ENCODE measurements around the gene MPRIP. TPM values are rescaled to one million over a fixed set of nuclear protein-coding genes. Genes with fewer than 3 reads are reported as not detected.
"Not testable (repeated sequence)": the region's sequence is repeated elsewhere in the genome, so short reads cannot be mapped to it uniquely, and the experiment has no call there.

Gene MPRIP
- total RNA-seq, 1 experiment from 2014 or later, result 86.2 TPM

DNA sequence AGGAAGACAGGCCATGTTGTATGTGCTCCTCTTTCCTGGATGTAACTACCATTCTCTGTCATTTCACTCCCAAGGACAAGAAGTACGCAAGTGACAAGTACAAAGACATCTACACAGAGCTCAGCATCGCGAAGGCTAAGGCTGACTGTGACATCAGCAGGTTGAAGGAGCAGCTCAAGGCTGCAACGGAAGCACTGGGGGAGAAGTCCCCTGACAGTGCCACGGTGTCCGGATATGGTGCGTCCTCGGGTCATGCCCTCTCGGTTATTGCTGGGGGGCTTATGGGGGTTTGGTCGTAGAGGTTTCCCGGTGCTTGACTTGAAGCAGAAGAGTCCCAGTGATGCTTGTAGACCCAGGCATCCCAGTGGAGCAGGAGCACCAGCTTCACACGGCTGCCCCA is 134.9 kb downstream of the MPRIP start:
- in situ Hi-C loops (cut with HindIII; ENCODE audit: low pct_unique_long_range_greater_than_20kb, low sequenced_read_pairs), result no loop called here
- DNase-seq (ENCODE audit: low read depth), result no peak

DNA sequence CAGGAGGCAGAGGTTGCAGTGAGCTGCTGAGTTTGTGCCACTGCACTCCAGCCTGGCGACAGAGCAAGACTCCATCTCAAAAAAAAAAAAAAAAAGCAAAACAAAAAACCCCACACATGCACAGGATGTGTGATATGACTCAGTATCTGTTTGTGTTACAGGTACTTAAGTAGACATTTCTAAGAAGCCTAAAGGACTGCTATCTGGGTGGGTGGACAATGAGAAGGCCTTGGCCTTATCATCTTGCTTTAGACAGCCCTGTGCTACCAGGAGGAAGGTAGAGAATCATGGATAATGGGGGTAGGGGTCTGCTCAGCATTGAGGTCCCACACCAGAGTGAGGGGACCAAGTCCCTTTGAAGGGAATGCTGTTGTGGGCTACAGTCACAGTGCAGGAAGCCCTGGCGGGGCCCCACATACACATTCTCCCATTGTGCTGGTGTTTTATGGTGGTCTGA is 137.1 kb downstream of the MPRIP start:
- in situ Hi-C loops (cut with HindIII; ENCODE audit: low pct_unique_long_range_greater_than_20kb, low sequenced_read_pairs), result no loop called here
- DNase-seq (ENCODE audit: low read depth), result no peak

GRCh38 chr17:17180141-17180603 is 137.9 kb downstream of the MPRIP start:
- in situ Hi-C loops (cut with HindIII; ENCODE audit: low pct_unique_long_range_greater_than_20kb, low sequenced_read_pairs), result no loop called here
- no peak for DNase-seq (ENCODE audit: low read depth)

DNA sequence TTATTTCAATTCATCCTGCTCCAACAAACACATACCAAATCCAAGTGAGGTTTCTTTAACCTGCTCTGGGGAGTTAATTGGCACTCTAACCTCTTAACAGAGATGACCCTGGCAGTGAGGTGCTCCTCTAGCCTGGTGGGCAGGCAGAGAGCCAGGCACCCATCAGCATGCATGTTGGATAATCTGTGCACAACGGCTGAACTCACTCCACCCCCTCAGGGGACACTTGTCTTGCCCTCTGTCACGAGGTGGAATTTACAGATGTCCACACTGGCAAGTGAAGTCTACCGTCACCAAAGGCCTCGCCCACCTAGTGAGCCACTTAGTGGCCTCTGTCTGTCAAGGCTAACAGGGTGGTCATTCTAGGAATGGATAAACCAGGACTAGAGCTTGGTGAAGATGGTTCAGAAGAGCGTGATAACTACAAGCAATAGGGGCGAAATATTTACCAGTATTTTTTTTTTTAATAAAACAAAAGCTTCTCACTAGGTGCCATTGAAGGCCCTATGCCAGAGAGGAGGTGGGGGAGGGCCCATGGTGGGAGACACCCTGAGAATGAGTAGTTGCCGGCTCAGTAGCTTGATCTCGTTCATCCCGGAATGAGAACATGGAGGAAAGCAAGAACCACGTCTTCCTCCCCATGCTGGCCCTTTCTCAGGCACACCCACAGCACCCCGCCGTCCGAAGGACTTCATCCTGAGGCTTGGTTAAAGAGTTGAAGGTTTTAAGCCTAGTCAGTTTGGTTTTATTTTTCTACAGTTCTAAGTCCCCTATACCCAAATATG is 138.7 kb downstream of the MPRIP start:
- no peak for DNase-seq (ENCODE audit: low read depth)
- in situ Hi-C loops (cut with HindIII; ENCODE audit: low pct_unique_long_range_greater_than_20kb, low sequenced_read_pairs), result no loop called here

- in situ Hi-C loops (cut with HindIII; ENCODE audit: low pct_unique_long_range_greater_than_20kb, low sequenced_read_pairs), result no loop called here
- DNase-seq (ENCODE audit: low read depth), result no peak
Measured at GRCh38 chr17:17181666-17182597, 139.7 kb downstream of the MPRIP start.

DNA sequence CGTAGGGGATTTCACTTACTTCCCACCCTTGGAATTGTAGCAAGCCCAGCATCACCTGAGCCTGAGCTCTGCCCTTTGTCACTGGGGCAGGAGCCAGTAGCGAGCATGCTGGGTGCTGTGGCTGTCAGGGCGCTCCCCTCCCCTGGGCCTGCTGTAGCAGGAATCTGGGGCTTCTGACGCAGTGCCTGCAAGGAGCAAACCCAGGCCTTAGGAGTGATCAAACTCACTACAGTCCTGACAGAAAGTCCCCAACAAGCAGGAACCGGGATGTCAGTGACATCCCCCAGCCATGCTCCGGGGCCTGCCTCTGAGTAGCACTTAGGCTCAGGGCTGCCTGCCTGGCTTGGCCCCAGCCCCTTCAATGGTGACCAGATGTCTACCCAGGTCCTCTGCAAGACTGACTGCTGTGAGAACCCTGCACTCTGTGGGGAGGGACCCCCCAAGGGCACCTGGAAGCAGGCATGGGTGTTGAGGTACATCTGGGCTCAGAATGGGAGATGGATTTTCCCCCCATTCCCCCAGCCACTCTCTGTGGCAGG is 140.4 kb downstream of the MPRIP start:
- in situ Hi-C loops (cut with HindIII; ENCODE audit: low pct_unique_long_range_greater_than_20kb, low sequenced_read_pairs), result no loop called here
- DNase-seq (ENCODE audit: low read depth), result no peak

GRCh38 chr17:17183744-17184143 is 141.5 kb downstream of the MPRIP start:
- in situ Hi-C loops (cut with HindIII; ENCODE audit: low pct_unique_long_range_greater_than_20kb, low sequenced_read_pairs), result no loop called here
- DNase-seq (ENCODE audit: low read depth), result no peak

DNA sequence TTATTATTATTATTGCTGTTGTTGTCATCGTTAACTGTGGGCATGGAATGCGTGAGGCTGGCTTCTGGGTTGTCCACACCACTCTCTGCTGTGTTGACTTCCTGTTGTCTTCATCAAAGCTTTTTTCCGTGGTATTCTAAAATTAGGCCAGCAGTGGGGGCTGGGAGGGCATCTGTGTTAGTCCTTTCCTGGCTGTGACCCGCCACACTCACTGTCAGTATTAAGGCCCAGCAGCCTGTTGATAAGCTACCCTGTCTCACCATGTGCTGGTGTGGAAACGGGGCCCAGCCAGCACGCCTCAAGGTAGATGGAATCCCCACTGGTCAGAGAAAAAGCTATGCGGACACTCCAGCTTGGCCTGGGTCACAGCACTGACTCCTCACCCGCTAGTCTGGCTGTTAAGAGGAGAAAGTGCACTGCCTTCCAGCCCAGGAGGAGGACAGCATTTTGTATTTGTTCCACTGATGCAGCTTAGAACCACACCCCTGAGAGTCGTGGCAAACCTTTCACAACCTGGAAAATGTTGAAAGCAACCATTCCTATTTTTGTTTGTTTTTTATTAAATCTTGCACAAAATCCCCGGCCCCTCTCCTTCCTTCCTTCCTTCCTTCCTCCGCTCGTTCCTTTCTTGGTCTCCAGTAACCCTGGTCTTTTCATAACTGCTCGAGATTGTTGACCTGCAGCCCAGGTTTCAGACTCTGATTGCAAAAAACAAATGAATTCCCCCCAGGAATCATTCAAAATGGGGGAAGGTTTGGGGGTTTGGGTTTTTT is 142.9 kb downstream of the MPRIP start:
- DNase-seq (ENCODE audit: low read depth); in situ Hi-C loops (cut with HindIII; ENCODE audit: low pct_unique_long_range_greater_than_20kb, low sequenced_read_pairs): not testable (repeated sequence)

DNA sequence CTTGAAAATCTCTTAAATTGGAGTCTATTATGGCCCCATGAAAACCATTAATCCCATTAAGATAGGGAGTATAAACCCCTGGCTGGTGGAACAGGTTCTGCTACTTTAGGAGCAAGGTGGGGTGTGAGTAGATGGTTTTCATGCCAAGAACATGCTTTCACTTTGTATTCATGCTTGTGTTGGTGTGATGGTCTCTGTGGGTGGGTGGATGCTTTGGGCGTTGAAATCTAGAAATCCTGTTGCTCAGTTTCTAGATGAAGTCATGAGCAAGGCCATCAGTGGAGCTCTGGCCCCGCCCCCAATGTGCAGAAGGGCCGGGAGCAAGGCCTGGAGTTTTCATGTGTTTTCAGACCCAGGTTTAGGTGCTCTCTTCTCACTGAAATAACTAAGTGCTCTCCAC is 143.8 kb downstream of the MPRIP start:
- in situ Hi-C loops (cut with HindIII; ENCODE audit: low pct_unique_long_range_greater_than_20kb, low sequenced_read_pairs), result no loop called here
- no peak for DNase-seq (ENCODE audit: low read depth)

- in situ Hi-C loops (cut with HindIII; ENCODE audit: low pct_unique_long_range_greater_than_20kb, low sequenced_read_pairs), result no loop called here
Measured at GRCh38 chr17:17186551-17187505, 144.6 kb downstream of the MPRIP start.

DNA sequence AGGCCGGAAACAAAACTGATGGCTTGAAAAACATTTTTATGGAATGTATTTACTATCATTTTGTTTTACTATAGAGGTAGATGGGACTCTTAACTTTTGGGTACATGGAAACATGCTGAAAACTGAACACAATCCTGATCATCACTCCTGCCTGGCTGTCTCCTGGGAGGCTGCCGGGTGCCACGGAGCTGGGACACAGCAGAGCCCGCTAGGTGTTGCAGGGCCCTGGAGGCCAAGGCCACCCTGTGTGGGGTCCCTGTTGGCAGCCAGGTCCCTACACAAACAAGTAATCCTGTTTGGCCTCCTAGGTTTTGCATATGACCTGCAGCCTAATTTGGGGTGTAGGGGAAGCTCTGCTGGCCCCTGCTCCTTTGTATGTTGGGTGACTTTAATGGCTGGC is 146.3 kb downstream of the MPRIP start:
- in situ Hi-C loops (cut with HindIII; ENCODE audit: low pct_unique_long_range_greater_than_20kb, low sequenced_read_pairs), result no loop called here
- DNase-seq (ENCODE audit: low read depth), result no peak

More at GRCh38 chr17:17186551-17187505, 144.6 kb downstream of the MPRIP start:
- no peak for DNase-seq (ENCODE audit: low read depth)

GRCh38 chr17:17189559-17189958 is 147.3 kb downstream of the MPRIP start:
- in situ Hi-C loops (cut with HindIII; ENCODE audit: low pct_unique_long_range_greater_than_20kb, low sequenced_read_pairs), result no loop called here
- no peak for DNase-seq (ENCODE audit: low read depth)

DNA sequence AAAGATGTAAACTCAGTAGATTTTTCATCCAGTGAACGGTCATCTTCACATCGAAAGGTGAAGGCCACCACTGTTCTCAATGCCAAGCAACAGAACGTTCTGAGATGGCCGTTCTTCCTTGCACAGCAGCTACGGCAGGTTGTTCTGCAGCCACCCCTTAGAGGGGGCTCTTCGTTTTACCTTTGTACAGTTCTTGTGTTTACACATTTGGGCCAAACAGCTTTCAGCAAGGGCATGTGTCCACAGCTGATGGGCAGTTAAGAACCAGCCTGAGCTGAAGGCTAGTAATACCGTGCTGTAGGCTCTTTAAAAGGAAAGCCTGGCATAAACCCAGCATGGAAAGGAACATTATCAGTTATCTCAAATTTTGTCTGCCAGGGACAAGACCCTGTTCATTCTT is 147.9 kb downstream of the MPRIP start:
- in situ Hi-C loops (cut with HindIII; ENCODE audit: low pct_unique_long_range_greater_than_20kb, low sequenced_read_pairs), result no loop called here
- no peak for DNase-seq (ENCODE audit: low read depth)

DNA sequence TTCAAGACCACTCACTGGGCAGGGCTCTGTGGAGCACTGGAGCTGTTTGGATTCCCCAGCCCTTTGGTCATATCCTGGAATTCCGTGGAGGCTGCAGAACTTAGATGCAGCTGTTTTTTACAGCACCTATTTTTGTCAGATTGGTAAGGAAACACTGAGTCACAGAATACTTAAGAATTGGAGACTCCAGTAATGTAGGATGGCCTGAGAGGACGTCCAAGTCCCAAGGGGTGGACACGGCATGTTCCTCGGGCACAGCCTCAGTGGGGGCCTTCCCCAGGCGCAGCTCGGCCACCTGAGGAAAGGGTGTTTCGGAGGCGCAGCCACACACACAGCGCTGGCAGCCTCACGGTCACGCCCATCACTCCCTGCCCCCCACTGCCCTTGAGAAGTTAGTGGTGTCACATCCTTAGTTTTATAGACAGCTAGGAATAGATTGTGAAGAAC is 149.1 kb downstream of the MPRIP start:
- in situ Hi-C loops (cut with HindIII; ENCODE audit: low pct_unique_long_range_greater_than_20kb, low sequenced_read_pairs), result no loop called here
- no peak for DNase-seq (ENCODE audit: low read depth)

DNA sequence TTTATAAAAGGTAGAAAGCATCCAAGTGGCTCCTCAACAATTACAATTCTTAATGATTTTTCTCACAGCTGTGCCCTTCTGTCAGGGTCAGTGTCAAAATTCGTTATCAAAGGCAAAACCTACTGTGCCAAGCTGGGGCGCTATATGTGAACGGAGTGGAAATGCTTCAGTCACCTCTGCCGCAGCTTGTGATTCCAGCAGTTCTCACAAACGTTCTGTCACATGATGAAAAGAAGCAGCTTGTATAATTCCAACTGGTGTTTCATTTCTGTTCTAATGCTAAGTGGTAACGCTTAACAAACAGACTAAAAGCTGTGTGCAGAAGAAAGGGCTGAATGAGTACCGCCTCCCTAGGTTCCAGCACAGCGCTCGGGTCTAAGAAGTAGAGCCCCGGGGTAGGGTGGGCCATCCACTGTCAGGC is 149.7 kb downstream of the MPRIP start:
- in situ Hi-C loops (cut with HindIII; ENCODE audit: low pct_unique_long_range_greater_than_20kb, low sequenced_read_pairs), result no loop called here
- no peak for DNase-seq (ENCODE audit: low read depth)

DNA sequence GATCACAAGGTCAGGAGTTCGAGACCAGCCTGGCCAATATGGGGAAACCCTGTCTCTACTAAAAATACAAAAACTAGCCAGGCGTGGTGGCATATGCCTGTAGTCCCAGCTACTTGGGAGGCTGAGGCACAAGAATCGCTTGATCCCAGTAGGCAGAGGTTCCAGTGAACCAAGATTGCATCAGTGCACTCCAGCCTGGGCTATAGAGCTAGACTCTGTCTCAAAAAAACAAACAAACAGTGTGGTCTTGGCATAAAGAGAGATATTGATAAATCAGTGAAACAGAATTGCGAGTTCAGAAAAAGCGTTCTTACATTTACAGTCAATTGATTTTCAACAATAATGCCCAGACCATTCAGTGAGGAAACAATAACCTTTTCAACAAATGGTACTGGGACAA is 153.2 kb downstream of the MPRIP start:
- DNase-seq (ENCODE audit: low read depth); in situ Hi-C loops (cut with HindIII; ENCODE audit: low pct_unique_long_range_greater_than_20kb, low sequenced_read_pairs): not testable (repeated sequence)

- no peak for DNase-seq (ENCODE audit: low read depth)
- in situ Hi-C loops (cut with HindIII; ENCODE audit: low pct_unique_long_range_greater_than_20kb, low sequenced_read_pairs), result no loop called here
Measured at GRCh38 chr17:17196776-17197175, 154.5 kb downstream of the MPRIP start.

All from Caki2 (cell line).